GM12891 (cell line): Measurements from ENCODE around the gene GNG5.

Experiments
- POLR2A ChIP-seq: IDR thresholded peaks from 2 replicates; pipeline ENCODE4 v1.6.1; 2011; ENCODE audit warnings: low read depth, low read length, control low read depth
- POLR2AphosphoS5 ChIP-seq: IDR thresholded peaks from 2 replicates; pipeline ENCODE4 v1.6.1; 2011; ENCODE audit warnings: low read depth, low read length, control low read depth
- SPI1 ChIP-seq: IDR thresholded peaks from 2 replicates; pipeline ENCODE4 v1.6.1; 2011; ENCODE audit warnings: low read depth, low read length, control low read depth
- TAF1 ChIP-seq: IDR thresholded peaks from 2 replicates; pipeline ENCODE4 v1.6.1; 2011; ENCODE audit warnings: low read depth, low read length, control low read depth

GRCh38 chr1:84481317-84481716, 25.1 kb downstream of the GNG5 start:
- TF ChIP-seq POLR2A = no peak
- TF ChIP-seq POLR2AphosphoS5 = no peak
- TF ChIP-seq TAF1 = no peak
- TF ChIP-seq SPI1 = no peak
